ENCODE data around the gene FOXJ2.

- peak; percentile 64 to 89 (median 76) for TF ChIP-seq POLR2AphosphoS5 (IDR thresholded peaks at IDR 0.05)
- TF ChIP-seq, protein P1, sequence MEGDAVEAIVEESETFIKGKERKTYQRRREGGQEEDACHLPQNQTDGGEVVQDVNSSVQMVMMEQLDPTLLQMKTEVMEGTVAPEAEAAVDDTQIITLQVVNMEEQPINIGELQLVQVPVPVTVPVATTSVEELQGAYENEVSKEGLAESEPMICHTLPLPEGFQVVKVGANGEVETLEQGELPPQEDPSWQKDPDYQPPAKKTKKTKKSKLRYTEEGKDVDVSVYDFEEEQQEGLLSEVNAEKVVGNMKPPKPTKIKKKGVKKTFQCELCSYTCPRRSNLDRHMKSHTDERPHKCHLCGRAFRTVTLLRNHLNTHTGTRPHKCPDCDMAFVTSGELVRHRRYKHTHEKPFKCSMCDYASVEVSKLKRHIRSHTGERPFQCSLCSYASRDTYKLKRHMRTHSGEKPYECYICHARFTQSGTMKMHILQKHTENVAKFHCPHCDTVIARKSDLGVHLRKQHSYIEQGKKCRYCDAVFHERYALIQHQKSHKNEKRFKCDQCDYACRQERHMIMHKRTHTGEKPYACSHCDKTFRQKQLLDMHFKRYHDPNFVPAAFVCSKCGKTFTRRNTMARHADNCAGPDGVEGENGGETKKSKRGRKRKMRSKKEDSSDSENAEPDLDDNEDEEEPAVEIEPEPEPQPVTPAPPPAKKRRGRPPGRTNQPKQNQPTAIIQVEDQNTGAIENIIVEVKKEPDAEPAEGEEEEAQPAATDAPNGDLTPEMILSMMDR (IDR thresholded peaks at IDR 0.05), result no peak
These were observed at the start of gene FOXJ2 for GRCh38 chr12:8032242-8033152.

All from sigmoid colon (tissue), 4 donors.